CD4-positive, alpha-beta T cell treated with Interleukin-2 at 100 ng/mL for 4 hours (primary cell): ENCODE results near the gene CLDN15.
A peak's percentile ranks its signal among the peaks of the same experiment; 100 is the strongest.
"Not testable (repeated sequence)": the region's sequence is repeated elsewhere in the genome, so short reads cannot be mapped to it uniquely, and the experiment has no call there.

Experiments used
- DNase-seq: peaks from one replicate; pipeline ENCODE4 v3.0.0-alpha.2; 2020; ENCODE audit warnings: low spot score

The CLDN15 gene, protein sequence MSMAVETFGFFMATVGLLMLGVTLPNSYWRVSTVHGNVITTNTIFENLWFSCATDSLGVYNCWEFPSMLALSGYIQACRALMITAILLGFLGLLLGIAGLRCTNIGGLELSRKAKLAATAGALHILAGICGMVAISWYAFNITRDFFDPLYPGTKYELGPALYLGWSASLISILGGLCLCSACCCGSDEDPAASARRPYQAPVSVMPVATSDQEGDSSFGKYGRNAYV

DNA sequence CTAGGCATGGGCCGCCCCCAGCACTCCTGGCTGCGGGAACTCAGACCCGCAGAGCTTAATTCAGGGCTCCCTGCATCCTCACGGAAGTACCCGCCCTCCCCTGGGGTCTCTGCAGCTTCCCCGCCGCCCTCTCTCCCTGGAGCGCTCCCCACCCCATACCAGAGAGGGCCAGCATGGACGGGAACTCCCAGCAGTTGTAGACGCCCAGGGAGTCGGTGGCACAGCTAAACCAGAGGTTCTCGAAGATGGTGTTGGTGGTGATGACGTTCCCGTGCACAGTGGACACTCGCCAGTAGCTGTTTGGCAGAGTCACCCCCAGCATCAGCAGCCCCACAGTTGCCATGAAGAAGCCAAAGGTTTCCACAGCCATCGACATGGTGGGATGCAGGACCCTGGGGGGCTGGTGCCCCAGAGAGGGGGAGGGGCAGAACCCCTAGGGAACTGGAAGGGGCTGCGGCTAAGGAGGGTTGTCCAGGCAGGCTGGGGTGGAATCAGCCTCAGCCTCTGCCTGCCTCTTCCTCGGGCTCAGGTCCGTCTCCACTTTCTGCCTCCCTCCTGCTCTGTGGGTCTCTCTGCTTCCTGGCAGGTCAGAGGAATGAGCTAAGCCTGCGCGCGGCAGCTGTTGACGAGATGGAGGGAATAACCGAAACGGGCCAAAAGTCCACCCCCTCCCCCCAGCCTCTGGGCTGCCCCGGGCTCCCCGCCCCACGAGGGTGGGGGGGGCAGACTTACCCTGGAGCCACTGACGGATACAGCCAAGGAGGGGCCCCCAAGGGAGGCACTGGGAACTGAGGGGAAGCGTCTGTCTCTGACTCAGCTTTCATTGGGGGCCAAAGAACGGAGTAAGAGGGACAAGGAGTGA lies at the start of gene CLDN15:
CLDN15 (minus strand) TSS at position 597 of the 862 bp plus-strand sequence; CDS start at position 376, 221 bp downstream.
- DNase-seq = no peak

DNA sequence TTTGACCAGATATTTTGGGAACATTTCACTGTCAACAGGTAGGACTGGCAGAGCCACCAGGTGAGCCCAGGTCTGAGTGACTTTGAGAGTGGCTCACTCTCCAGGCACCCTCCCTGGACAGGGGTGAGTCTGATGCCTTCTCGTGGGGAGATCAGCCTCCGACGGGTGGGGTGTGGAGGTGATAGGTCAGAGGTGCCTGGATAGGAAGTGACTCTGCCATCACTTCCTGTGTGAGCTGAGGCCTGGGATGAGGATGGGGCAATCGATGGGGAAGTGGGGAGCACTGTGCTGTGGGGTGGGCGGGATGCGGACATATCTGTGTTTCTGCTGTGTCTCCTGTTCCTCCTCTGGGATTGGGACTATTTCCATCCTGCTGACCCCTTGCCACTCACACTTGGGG lies 49.4 kb upstream of the CLDN15 start:
- no peak for DNase-seq

DNA sequence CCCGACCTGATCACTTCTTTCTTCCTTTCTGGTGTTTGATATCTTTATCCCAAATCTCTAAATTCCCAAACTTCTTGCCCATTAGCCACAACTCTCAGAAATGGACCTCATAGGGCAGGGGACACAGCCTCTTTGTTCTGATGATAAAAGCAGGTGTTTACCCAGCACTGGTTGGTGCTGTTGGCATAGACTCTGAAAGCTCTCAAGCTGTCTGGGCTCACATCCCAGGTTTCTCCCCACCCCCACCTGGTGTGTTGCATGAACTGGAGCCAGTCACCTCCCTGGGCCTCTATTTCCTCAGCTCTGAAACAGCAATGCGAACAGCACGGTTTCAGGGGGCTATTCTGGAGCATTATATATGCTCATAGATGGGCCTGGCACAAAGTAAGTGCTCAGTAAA lies 48.3 kb upstream of the CLDN15 start:
- DNase-seq = not testable (repeated sequence)

DNA sequence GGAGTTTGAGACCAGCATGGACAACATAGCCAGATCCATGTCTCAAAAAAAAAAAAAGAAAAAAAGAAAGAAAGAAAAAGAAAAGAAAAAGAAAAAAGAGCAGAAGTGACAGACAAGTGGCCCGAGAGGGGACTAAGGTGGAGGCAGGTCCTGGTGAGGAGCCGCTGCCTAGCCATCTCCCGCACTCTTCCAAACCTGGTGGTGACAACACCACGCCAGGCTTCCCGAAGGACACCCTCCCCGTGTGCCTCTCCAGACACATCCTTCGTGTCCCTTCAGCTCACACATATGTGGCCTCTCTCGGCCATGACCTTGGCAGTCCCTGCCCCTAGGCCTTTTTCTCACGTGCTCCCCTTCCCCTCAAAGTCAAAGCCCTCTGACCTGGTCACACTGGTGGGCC lies 47.6 kb upstream of the CLDN15 start:
- DNase-seq = no peak

DNA sequence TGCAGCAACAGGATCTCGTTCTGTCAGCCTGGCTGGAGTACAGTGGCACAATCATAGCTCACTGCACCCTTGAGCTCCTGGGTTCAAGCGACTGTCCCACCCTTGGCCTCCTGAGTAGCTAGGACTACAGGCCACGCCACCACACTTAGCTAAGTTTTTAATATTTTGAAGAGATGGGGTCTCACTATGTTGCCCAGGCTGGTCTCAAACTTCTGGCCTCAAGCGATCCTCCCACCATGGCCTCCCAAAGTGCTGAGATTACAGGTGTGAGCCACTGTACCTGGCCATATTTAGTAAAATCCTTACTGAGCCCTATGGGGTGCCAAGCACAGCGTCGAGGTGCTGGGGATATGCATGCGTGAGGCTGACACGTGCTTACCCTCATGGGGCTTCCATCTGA lies 43.3 kb upstream of the CLDN15 start:
- not testable (repeated sequence) for DNase-seq

DNA sequence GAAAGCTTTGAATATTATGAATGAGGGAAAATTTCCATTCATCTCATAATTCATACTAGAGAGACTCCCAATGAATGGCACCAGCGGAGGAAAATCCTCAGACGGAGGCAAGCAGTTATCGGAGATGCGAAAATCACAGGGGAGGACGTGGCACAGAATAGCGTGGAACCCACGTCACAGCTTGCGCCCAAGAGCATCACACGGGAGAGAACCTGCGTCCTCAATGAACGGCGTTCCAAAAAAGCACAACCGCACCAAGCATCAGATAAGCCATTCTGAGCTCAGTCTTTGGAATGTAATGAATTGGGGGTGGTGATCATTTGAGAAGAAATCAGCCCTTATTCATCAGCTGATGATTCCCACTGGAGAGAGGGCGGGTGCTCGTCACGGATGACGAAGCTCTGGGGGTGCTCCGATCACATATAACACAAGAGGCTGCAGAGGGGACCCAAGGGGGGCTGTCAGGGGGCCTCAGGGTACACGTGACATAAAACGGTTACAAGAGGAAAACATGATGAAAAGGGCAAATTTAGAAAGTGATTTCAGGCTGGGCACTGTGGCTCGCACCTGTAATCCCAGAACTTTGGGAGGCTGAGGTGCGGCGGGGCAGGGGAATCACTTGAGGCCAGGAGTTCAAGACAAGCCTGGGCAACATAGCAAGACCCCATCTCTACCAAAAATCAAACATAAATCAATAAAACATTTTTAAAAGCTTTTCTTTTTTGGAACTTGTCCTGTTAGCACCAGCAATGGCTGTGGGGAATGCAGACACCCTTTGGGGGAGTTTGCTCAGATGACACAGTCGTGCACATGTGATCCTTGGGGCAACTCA lies 41.1 kb upstream of the CLDN15 start:
- DNase-seq = no peak

DNA sequence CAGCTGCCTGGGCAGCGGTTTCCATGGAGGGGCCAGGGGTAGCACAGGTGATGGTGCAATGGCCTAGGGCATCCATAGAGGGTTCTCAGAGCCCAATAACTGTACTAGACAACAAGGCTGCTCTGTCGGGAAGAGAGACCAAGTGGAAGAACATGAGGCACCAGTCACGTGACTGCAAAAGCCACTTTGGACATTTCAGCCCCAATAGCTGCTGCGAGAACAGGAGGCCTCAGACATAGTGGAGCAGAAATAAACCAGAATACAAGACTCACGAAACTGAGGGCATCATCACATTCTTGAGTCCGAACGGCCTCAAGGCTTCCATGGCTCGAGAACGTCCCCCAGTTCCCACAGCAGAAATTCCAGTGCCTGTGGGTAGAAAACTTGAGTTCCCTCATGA lies 39.6 kb upstream of the CLDN15 start:
- no peak for DNase-seq

DNA sequence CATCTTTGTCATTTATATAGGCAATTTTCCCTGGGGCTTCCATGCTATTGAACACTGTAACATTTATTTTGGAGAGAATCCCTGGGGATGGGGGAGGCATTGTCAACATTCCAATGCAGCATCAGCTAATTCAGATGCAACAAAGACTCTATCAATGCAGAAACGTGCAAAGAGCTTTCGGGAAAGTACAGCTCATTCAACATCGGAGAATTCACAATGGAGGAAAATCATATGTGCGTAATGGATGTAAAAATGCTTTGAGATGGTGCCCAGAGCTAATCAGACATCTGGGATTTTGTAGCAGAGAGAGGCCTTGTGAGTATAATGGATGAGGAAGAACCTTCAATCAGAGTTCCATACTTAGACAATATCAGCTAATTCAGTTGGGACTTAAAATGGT lies 35.6 kb upstream of the CLDN15 start:
- DNase-seq = no peak

DNA sequence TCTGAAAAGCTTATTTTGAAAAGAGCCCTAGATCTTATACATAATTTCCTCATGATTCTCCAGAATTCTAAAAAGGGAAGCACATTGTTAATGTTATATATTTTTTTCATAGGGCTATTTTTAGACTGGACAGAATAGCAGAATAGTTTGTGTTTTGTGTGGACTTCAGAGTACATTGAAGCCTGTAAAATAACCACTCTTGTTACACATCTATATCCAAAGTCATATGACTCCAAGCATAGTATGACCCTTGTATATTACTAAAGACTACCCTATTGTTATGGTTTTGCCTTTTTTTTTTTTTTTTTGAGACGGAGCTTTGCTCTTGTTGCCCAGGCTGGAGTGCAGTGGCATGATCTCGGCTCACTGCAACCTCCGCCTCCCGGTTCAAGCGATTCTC lies 33.4 kb upstream of the CLDN15 start:
- no peak for DNase-seq

DNA sequence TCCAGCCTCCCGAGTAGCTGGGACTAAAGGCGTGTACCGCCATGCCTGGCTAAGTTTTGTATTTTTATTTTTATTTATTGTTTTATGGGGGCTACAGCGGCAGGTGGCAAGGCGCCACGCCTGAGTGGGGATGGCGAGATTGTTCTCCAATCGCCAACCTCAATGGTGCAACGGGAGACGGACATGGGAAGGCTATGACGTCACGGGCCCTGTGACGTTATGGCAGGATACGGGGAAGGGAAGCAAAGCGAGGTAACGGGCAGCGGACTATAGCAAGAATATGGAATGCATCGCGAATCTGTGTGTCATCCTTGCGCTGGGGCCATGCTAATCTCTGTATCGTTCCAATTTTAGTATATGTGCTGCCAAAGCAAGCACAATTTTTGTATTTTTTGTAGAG lies 32.1 kb upstream of the CLDN15 start:
- no peak for DNase-seq

DNA sequence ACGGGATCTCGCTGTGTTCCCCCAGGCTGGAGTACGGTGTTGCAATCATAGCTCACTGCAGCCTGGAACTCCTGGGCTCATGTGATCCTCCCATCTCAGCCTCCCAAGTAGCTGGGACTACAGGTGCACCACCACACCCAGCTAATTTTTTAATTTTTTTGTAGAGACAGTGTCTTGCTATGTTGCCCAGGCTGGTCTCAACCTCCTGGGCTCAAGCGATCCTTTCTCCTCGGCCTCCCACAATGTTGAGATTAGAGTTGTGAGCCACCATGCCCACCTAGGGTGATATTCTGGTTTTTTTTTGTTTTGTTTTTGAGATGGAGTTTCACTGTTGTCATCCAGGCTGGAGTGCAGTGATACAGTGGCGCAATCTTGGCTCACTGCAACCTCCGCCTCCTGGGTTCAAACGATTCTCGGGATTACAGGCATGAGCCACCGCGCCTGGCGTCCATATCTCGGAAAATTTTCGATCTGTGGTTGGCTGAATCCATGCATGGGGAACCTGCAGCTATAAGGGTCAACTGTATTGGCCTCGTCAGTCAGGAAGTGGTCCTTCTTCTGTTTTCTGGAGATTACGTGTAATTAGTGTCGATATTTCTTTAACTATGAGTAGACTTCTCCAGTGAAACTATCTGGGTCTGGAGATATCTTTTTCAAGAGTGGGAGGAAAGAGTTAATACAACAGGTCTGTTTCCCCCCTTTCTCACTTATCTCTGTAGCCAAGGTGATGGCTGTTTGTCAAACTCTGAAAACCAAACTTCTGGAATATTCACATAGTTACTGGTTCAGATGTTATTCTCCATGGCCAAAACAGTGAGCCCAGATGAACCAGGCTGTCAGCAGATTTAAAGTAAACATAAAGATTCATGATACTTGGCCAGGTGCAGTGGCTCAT lies 28.3 kb upstream of the CLDN15 start:
- DNase-seq = no peak

DNA sequence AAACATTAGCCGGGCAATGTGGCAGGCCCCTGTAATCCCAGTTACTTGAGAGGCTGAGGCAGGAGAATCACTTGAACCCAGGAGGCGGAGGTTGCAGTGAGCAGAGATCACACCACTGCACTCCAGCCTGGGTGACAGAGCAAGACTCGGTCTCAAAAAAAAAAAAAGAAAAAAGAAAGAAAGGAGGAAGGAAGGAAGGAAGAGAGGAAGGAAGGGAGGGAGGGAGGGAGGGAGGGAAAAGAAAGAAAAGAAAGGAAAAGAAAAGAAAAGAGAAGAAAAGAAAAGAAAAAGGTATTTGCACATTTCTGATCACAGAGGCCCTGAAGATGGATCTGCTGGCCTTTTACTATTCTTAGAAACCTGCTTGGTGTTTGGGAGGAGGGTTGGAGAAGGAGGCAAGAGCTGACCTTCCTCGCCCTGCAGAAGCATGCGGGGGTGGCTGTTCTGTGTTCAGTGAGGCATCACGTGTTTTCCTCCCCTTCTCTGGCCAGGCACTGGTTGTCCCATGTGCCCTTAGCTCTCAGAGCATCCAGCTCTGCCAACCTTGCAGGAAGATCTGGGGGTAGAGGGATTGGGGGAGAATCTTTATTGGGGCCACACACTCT lies 26.6 kb upstream of the CLDN15 start:
- DNase-seq = not testable (repeated sequence)

DNA sequence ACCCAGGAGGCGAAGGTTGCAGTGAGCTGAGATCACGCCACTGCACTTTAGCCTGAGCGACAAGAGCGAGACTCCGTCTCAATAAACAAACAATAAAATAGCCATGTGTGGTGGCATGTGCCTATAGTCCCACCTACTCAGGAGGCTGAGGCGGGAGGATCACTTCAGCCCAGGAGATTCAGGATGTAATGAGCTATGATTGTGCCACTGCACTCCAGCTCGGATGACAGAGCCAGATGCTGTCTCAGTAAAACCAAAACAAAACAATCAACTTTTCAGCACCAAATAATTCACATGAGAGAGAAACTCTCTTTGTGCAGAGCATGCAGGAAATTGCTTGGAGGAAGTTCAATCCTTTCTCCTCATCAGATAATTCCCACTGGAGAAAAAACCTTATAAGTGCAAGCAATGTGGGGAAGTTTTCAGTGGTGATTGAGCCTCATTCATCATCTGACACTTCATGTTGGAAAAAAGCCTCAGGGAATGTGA lies 20.7 kb upstream of the CLDN15 start:
- no peak for DNase-seq

DNA sequence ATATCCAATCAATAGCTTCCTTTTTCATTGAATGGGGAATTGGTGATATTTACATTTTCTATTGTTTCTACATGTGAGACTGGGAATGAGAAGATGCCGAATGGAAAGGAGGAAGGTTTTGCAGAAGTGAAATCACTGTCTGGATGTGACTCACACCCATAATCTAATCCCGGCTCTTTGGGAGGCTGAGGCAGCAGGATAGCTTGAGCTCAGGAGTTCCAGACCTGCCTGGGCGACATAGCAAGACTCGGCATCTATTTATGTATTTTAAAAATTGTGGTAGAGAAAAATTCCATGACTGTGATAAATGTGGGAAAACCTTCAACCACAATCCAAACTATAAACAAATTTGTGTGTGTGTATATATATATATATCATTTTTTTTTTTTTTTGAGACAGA lies 18.2 kb upstream of the CLDN15 start:
- no peak for DNase-seq

DNA sequence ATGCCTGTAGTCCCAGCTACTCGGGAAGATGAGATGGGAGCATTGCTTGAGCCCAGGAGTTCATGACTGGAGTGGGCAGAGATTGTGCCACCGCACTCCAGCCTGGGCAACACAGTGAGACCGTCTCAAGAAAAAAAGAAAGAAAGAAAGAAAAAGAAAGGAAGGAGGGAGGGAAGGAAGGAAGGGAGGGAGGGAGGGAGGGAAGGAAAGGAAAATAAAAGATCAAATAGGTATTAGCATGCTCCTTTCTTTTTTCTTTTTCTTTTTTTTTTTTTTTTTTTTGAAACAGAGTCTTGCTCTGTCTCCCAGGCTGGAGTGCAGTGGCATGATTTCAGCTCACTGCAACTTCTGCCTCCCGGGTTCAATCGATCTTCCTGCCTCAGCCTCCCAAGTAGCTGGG lies 15.6 kb upstream of the CLDN15 start:
- not testable (repeated sequence) for DNase-seq

DNA sequence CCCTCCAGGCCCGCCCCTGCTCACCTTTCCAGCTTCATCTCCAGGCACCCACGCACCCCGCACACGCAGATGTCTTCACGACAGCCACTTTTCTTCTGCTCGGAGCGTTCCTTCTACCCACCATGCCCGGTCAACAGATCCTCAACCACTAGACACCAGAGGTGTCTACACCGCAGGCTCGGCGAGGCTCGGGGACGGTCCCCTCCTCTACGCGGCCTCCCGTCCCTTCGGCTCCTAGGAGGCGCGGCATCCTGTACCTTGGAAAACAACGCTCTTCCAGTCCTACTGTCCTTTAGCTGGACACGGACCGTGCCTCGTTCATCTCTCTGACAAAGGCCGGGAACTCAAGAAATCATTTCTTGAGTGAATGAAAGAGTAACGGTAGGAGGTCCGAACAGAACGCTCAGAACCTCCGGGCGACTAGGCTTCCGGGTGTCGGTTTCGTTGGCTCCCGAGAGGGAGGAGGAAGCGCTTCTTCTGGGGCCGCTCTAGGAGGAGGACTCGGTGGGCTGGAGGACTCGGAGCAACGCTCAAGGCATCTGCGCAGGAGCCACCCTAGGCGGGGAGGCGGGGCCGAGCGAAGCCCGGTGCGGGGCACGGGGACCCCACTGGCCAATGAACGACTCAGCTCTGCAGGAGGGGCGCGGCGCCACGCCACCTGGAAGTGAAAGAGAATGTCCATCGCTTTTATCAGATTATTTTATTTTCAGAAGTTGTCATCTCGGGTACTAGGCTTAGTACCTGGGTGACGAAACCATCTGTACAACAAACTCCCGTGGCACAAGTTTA lies 14.5 kb upstream of the CLDN15 start:
- DNase-seq = peak; percentile 99

DNA sequence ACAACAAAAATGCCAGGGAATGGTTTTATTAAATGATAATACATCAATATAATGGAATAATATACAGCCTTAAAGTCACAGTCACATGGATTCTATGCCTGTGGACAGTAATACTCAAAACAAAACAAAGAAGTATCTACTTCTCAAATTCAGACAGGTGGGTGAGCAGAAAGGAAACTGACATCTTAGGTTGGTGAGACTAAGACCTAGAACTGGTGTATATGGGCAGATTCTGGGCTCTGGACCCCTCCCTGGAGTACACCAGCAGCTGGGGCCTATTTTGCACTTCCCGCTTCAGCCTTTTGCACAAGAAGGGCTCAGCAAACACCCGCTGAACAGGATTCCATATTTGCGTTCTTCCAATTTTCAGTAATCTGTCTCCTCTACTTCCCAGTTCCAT lies 12.7 kb upstream of the CLDN15 start:
- DNase-seq = no peak

DNA sequence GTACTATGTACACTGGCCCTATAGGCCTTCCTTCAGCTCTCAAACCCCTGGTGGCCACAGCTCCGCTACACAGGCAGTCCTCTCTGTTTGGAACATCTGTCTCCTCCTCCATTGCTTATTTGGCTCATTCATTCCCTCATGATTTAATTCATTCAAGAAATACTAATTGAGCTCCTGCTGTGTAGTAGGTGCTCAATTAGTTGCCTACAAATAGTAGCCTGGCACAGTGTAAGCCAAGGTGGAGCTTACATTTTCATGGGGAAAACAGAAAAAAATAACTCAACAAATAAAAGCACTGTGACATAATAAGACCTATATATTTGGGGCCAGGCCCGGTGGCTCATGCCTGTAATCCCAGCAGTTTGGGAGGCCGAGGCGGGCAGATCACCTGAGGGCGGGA lies 10.7 kb upstream of the CLDN15 start:
- DNase-seq = no peak

DNA sequence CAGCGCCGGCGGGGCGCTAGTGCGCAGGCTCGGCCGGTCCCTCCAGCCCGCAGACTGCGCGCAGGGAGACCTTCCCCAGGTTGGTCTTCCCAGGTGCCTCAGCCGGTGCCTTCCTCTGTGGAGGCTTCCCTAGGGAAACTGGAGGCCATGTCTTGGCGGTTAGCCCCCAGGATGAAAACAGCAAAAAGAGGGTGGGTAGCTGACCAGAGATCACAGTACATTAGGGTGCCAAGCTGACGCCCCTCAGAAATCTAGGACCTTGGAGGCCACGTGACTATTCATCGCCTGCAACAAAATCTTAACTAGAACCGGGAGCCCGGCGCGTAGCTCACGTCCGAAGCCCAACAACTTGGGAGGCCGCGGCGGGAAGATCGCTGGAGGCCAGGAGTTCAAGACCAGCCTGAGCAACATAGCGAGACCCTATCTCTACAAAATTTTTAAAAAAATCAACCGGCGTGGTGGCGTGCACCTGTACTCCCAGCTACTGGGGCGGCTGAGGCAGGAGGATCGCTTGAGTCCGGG lies 7.6 kb upstream of the CLDN15 start:
- DNase-seq = no peak
